HG03025 (cell line): ENCODE results near the gene ARHGDIB.

ENCODE experiments used
- ATAC-seq: cut with Tn5 transposase; IDR thresholded peaks from one replicate; pipeline ENCODE4 v1.9.1; 2021; ENCODE audit warnings: mild to moderate bottlenecking, moderate library complexity; ENCODE audit not compliant: unreplicated experiment, low FRiP score

The ARHGDIB gene

DNA sequence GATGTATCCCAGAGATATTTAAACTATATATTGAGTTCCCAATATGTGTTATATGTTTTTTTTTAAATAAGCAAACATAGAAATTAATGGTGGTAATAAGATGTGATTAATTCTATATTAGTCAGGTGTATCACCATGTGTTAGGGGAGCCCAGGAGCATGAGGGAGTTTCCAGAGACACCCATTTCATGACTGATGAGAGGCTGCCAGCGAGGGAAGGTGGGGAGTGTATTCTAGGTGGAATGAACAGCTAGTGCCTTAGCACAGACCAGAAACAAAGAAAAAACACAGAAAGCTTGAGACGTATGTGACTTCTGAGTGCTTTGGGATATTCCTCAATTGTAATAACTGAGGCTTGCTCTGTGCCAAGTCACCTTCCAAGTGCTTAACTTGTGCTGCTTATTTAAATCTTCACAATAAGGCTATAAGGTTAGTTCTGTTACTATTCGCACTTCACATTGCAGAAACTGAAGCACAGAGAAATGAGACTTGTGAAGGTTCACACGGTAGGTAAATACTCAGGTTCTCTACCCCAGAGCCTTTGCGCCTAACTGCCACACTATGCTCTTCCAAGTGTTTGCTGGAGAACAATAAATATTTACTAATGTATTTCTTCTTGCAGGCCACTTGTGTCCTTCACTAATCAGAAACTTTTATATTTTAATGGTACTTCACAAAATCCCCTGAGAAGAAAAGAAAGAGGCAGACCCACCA, 57.9 kb downstream of the ARHGDIB start:
- ATAC-seq: no peak

DNA sequence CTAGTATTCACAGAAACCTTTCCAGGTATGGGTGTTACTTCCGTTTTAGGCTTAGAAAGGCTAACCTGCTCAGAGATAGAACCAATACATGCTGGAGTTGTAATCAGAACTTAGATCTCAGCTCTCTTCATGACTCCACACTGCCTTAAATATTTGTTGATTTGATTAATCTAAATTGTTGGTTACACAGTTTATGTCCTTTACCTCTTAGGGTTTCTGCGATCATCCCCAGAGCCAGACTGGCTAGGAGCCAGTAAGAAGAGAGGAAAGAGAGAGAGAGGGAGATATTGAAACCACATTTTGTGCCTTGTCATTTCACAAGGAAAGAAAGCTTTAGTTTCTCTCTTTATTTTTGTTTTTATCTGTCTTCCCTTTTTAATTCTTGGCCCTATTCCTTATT, 58.9 kb downstream of the ARHGDIB start:
- no peak for ATAC-seq

DNA sequence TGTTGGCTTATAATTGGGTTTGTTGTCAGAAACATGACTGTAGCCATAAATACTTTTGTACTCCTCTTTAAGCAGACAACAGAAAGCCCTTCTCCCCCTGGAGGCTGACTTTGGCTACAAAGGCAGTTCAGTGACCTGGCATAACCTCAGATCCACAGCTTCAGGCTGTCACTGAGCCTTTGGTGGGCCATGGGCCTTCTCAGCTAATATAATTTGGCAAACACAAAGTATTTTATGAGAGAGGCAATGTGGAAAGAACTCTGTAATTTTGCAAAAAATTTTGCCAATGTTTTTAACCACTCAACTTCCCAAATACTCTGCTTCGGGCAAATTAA, 60.2 kb downstream of the ARHGDIB start:
- ATAC-seq: no peak

DNA sequence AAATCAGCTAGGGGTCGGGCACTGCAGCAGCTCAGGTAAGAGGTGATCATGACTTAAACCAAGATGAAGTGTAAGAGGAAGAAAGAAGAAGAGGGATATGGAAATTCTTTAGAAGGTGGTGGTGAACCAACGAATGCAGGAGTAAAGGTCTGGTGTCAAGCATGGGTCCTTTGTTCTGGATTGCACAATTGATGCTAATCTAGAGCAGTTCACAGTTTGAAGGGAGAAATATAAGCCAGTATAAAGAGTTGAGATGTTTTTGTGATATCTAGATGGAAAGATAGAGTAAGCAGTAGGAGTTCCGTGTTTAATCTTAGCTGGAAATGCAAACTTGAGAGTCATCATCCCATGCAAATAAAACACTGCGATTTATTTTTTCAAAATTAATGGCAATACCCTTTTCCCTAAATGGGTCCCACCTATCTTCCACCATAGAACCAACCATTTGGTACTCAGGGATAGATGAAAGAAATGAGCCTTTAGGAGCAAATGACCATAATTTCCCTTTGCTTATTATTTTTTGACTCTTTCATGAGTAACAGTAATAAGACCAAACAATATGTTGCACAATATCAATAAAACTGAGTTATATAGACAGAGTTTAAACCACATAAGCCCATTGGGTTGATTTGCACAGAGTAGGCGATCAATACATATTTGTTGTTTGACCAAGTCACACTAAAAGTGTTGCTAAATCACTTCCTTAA, 60.7 kb downstream of the ARHGDIB start:
- ATAC-seq: no peak

DNA sequence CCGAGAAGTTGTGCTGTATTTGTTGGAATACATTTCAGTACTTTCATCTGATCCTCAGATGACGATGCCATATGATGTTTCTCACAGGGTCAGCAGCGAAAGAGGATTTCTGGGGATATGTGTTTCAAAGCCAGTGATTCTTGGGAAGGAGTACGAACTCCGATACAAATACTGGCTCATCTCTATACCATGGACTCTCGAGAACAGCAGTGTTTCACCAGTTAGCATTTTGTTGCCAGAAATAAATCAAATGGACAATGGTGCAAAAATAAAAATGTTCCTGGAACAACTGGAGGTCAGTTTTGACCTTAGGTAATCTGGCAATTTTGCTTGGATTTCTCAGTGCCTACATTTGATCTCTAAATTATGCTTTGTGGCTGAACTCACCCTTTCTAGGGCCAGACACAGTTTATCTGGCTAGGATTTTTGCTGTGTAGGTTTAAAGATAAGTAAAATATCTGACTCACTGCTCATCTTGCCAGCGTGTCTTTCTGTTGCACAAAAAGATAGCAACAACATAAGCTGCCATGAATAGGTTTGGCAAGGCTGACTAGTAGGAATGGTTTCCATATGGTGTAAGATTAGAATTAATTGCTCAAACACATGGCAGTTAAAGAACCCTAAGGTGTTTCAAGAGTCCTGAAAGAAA, 64.8 kb downstream of the ARHGDIB start:
- ATAC-seq: no peak

DNA sequence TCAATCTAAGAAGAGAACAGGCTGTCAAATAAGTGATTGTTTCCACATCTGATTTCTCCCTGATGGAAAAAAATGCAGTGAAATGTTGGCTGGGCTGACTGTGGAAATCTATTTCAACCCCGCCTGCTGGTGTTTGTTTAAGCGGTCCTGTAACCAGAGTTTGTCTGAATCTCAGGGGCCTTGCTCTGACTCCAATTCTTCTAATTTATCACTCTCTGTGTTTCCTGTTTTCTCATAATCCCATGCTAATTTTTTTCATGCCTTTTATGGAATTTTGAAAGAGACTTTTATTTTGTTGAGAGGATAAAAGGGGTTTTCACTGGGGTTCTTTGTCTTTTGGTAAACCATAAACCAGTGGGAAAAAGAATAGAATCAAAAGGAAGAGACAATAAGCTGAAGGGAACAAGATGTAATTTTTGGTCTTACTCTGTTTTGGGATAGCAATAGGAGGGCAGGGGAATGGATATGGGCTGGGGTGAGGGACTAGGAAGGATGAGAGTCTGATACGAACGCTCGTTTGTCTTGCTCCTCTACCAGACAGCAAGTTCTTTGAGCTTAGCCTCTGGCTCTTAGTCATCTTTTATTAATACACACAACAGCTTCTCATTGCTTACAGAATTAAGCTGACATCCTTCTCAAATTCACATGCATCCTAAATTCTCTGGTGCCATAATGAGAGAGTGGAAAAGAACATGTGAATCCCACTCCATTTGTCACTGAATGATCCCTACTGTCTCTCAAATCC, 67.7 kb downstream of the ARHGDIB start:
- no peak for ATAC-seq

DNA sequence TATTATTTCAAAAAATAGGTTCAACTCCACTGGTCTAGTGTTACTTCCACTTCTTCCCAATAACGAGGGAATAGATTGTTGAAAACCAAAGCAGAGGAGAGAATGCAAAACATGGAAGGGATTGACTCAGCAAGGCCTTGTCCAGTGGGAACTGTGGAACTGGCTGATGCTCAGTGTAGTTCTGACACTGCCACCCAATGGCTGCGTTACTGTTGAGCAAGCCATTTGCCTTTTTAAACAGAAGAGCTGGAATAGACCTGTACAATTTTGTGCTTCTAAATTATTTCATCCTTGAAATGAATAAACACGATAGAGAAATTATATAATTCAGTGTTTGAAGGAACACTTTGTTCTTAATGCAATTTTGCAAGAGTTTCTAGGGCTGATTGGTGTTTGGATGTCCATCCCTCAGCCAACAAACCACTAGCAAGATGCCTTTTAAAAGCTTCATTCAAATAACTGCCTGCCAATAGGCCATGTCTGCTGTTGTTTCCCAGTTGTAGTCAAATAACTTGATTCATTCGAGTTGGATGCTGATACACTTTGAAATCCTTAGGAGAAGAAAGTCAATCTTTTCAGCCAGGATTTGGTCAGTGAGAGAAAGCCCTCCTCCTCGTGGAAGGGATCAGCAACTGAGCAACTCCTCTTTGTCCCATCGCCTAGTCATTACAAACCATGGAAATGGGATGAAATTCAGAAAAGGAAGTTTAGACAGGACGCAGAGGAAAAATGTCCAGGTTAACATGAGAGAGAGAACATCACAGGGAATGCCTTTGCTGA, 68.5 kb downstream of the ARHGDIB start:
- no peak for ATAC-seq
